Activated CD4-positive, alpha-beta memory T cell treated with anti-CD3 and anti-CD28 coated beads for 36 hours (primary cell): ENCODE measurements around the gene MGAT4D. TPM values are rescaled to one million over a fixed set of nuclear protein-coding genes. Genes with fewer than 3 reads are reported as not detected.
"Not testable (repeated sequence)": the region's sequence is repeated elsewhere in the genome, so short reads cannot be mapped to it uniquely, and the experiment has no call there.

Experiments
- CTCF ChIA-PET: fragments of 350-600 bp; sonication (Branson Sonifier 250); formaldehyde crosslinking; loops from one replicate; lab custom pipeline; 2021; ENCODE audit warnings: antibody characterized with exemption, inconsistent platforms; lab: Charles Lee
- POLR2A ChIA-PET: fragments of 350-600 bp; sonication (Branson Sonifier 250); formaldehyde crosslinking; loops from one replicate; lab custom pipeline; 2021; ENCODE audit warnings: antibody characterized with exemption; lab: Charles Lee
- DNase-seq: peaks from one replicate; pipeline ENCODE4 v3.0.0-alpha.2; 2020
- H3K27ac Mint-ChIP-seq: one replicate; pipeline ENCODE4 v1.8.0; 2021; ENCODE audit warnings: mixed read lengths
- H3K27me3 Mint-ChIP-seq: one replicate; pipeline ENCODE4 v1.8.0; 2021; ENCODE audit warnings: mixed read lengths
- H3K36me3 Mint-ChIP-seq: one replicate; pipeline ENCODE4 v1.8.0; 2021; ENCODE audit warnings: mixed read lengths
- H3K4me1 Mint-ChIP-seq: one replicate; pipeline ENCODE4 v1.8.0; 2021; ENCODE audit warnings: low read depth, mixed read lengths
- H3K4me3 Mint-ChIP-seq: one replicate; pipeline ENCODE4 v1.8.0; 2021; ENCODE audit warnings: mild to moderate bottlenecking, mixed read lengths
- H3K9me3 Mint-ChIP-seq: one replicate; pipeline ENCODE4 v1.8.0; 2021; ENCODE audit warnings: mixed read lengths
- intact Hi-C: fragments of 100-400 bp; cut with micrococcal nuclease; formaldehyde crosslinking; loops from one replicate; pipeline ENCODE4 v1.15.1; 2023
- total RNA-seq, 2 experiments: library from RNA; stranded (reverse); gene quantifications; one replicate each; pipeline ENCODE4 v1.2.3, GENCODE V29; 2021

Gene MGAT4D
- total RNA-seq, 2 experiments from 2014 or later = not detected

- H3K9me3 Mint-ChIP-seq = no peaks in the 10 kb centered on the region
- intact Hi-C loops = no loop called here
- POLR2A ChIA-PET = no interaction called here
- DNase-seq = peak; percentile 47
- no peaks in the 10 kb centered on the region for H3K36me3 Mint-ChIP-seq
- peaks cover 43% of the 10 kb centered on the region for H3K27me3 Mint-ChIP-seq
- CTCF ChIA-PET = interaction anchor here (0.5 to 3.6 kb wide), 7 partner anchors 26 to 376 kb away, joined by 3 to 14 read pairs (median 3); partner anchors contain the start of gene SCOC
- no peak within 1 kb of the TSS for H3K27ac Mint-ChIP-seq
- peaks cover 6% of the 10 kb centered on the region for H3K4me1 Mint-ChIP-seq
- peak within 1 kb of the TSS; percentile 72 for H3K4me3 Mint-ChIP-seq
Measured at GRCh38 chr4:140427106-140427918, 70.8 kb downstream of the MGAT4D start, which contains the start of gene CLGN. TSS of gene CLGN (minus strand) at chr4:140427648. CDS start at chr4:140413078, 14,570 bp downstream.

GRCh38 chr4:140426610-140427105 is 71.4 kb downstream of the MGAT4D start:
- H3K4me1 Mint-ChIP-seq = peaks cover 6% of the 10 kb centered on the region
- no peak overlapping the region for H3K27ac Mint-ChIP-seq
- DNase-seq = no peak
- CTCF ChIA-PET = interaction anchor here (3.6 kb wide), 1 partner anchor 53 kb away, joined by 14 read pairs; the partner anchor contains the start of gene SCOC
- H3K27me3 Mint-ChIP-seq = peaks cover 43% of the 10 kb centered on the region
- peak overlapping the region; percentile 48 for H3K4me3 Mint-ChIP-seq
- intact Hi-C loops = no loop called here
- POLR2A ChIA-PET = no interaction called here
- H3K36me3 Mint-ChIP-seq = no peaks in the 10 kb centered on the region
- H3K9me3 Mint-ChIP-seq = no peaks in the 10 kb centered on the region

- H3K27ac Mint-ChIP-seq = no peak overlapping the region
- no peak for DNase-seq
- no peaks in the 10 kb centered on the region for H3K9me3 Mint-ChIP-seq
- peaks cover 35% of the 10 kb centered on the region for H3K27me3 Mint-ChIP-seq
- POLR2A ChIA-PET = no interaction called here
- no peak overlapping the region for H3K4me3 Mint-ChIP-seq
- intact Hi-C loops = no loop called here
- no peaks in the 10 kb centered on the region for H3K36me3 Mint-ChIP-seq
- CTCF ChIA-PET = no interaction called here
- H3K4me1 Mint-ChIP-seq = peaks cover 6% of the 10 kb centered on the region
Measured at GRCh38 chr4:140423106-140423505, 75.0 kb downstream of the MGAT4D start.

GRCh38 chr4:140413130-140413969 is 84.7 kb downstream of the MGAT4D start:
- H3K27ac Mint-ChIP-seq, H3K4me1 Mint-ChIP-seq, H3K4me3 Mint-ChIP-seq, CTCF ChIA-PET, H3K27me3 Mint-ChIP-seq, H3K9me3 Mint-ChIP-seq, H3K36me3 Mint-ChIP-seq, DNase-seq, intact Hi-C loops, POLR2A ChIA-PET: not testable (repeated sequence)

GRCh38 chr4:140408974-140409373 is 89.1 kb downstream of the MGAT4D start:
- peaks cover 12% of the 10 kb centered on the region for H3K27me3 Mint-ChIP-seq
- no peak for DNase-seq
- ChIA-PET CTCF (no interaction called here), POLR2A (no interaction called here)
- no peaks in the 10 kb centered on the region for H3K9me3 Mint-ChIP-seq
- no peak overlapping the region for H3K27ac Mint-ChIP-seq
- intact Hi-C loops = no loop called here
- no peaks in the 10 kb centered on the region for H3K36me3 Mint-ChIP-seq
- H3K4me3 Mint-ChIP-seq = no peak overlapping the region
- no peaks in the 10 kb centered on the region for H3K4me1 Mint-ChIP-seq

- ChIA-PET POLR2A (no interaction called here), CTCF (interaction anchor here (1.6 kb wide), 1 partner anchor 34 kb away, joined by 6 read pairs; no protein-coding TSS in a partner anchor)
- no peak for DNase-seq
- Mint-ChIP-seq H3K36me3 (no peaks in the 10 kb centered on the region), H3K27ac (no peak overlapping the region), H3K9me3 (no peaks in the 10 kb centered on the region), H3K4me3 (no peak overlapping the region), H3K4me1 (no peaks in the 10 kb centered on the region), H3K27me3 (peaks cover 8% of the 10 kb centered on the region)
- intact Hi-C loops = no loop called here
Measured at GRCh38 chr4:140406292-140406691, 91.8 kb downstream of the MGAT4D start.

GRCh38 chr4:140400111-140400510 is 98.0 kb downstream of the MGAT4D start:
- Mint-ChIP-seq H3K27me3 (peaks cover 8% of the 10 kb centered on the region), H3K36me3 (no peaks in the 10 kb centered on the region), H3K4me3 (no peak overlapping the region)

GRCh38 chr4:140395668-140396067 is 102.4 kb downstream of the MGAT4D start:
- no peaks in the 10 kb centered on the region for H3K36me3 Mint-ChIP-seq
- H3K27me3 Mint-ChIP-seq = peaks cover 8% of the 10 kb centered on the region
- no peak overlapping the region for H3K4me3 Mint-ChIP-seq
- intact Hi-C loops = no loop called here
- no peak overlapping the region for H3K27ac Mint-ChIP-seq
- POLR2A ChIA-PET = no interaction called here
- CTCF ChIA-PET = no interaction called here
- no peaks in the 10 kb centered on the region for H3K4me1 Mint-ChIP-seq
- no peak for DNase-seq
- H3K9me3 Mint-ChIP-seq = no peaks in the 10 kb centered on the region

More at GRCh38 chr4:140400111-140400510, 98.0 kb downstream of the MGAT4D start:
- H3K9me3 Mint-ChIP-seq = no peaks in the 10 kb centered on the region
- no peak overlapping the region for H3K27ac Mint-ChIP-seq
- CTCF ChIA-PET = no interaction called here
- intact Hi-C loops = no loop called here
- no peak for DNase-seq
- H3K4me1 Mint-ChIP-seq = no peaks in the 10 kb centered on the region
- POLR2A ChIA-PET = no interaction called here

Other genes starting within 250 kb of the MGAT4D start
- 10 to 100 TPM; 46.9 to 48.4 TPM for gene SCOC, start 124.6 kb downstream of the MGAT4D start, total RNA-seq
- gene CLGN, start 70.6 kb downstream of the MGAT4D start, total RNA-seq = under 1 TPM in 1 of 2 experiments, not detected in 1; 0.10 TPM
- gene ELMOD2, start 25.9 kb upstream of the MGAT4D start, total RNA-seq = 10 to 100 TPM; 15.5 to 17.3 TPM
- gene UCP1, start 70.7 kb upstream of the MGAT4D start, total RNA-seq = not detected